GM19455 (cell line): ENCODE measurements around the gene PLPP6.

Source experiments
- ATAC-seq: cut with Tn5 transposase; IDR thresholded peaks from one replicate; pipeline ENCODE4 v1.9.1; 2021; ENCODE audit not compliant: unreplicated experiment

PLPP6 gene

GRCh38 chr9:4661611-4662010 is 483 bp upstream of the PLPP6 start:
- no peak for ATAC-seq

- no peak for ATAC-seq
Measured at GRCh38 chr9:4662989-4663792, 1.1 kb downstream of the PLPP6 start.

- ATAC-seq: no peak
Measured at GRCh38 chr9:4663956-4664355, 1.9 kb downstream of the PLPP6 start.

- ATAC-seq: no peak
Measured at GRCh38 chr9:4665357-4665756, 3.3 kb downstream of the PLPP6 start.

- no peak for ATAC-seq
Measured at GRCh38 chr9:4666042-4666699, 4.1 kb downstream of the PLPP6 start, which contains the start of gene SPATA6L. SPATA6L (minus strand) TSS chr9:4666480; CDS start chr9:4666250, 230 bp downstream.

GRCh38 chr9:4667681-4668080 is 5.6 kb downstream of the PLPP6 start:
- ATAC-seq: no peak

- no peak for ATAC-seq
Measured at GRCh38 chr9:4668604-4669003, 6.5 kb downstream of the PLPP6 start.

- ATAC-seq: no peak
Measured at GRCh38 chr9:4669890-4670289, 7.8 kb downstream of the PLPP6 start.

GRCh38 chr9:4670591-4670990 is 8.5 kb downstream of the PLPP6 start:
- ATAC-seq: no peak

- no peak for ATAC-seq
Measured at GRCh38 chr9:4671737-4672136, 9.6 kb downstream of the PLPP6 start.

- no peak for ATAC-seq
Measured at GRCh38 chr9:4674783-4675182, 12.7 kb downstream of the PLPP6 start.

GRCh38 chr9:4677392-4677791 is 15.3 kb downstream of the PLPP6 start:
- no peak for ATAC-seq

- ATAC-seq: peak; percentile 13
Measured at GRCh38 chr9:4678679-4679267, 16.7 kb downstream of the PLPP6 start.

GRCh38 chr9:4679268-4680172 is 17.4 kb downstream of the PLPP6 start, which contains the start of gene CDC37L1:
CDC37L1 (plus strand) TSS chr9:4679569; CDS start chr9:4679768, 199 bp downstream.
- ATAC-seq: peak; percentile 98

- no peak for ATAC-seq
Measured at GRCh38 chr9:4680173-4680525, 18.1 kb downstream of the PLPP6 start.

GRCh38 chr9:4680750-4681149 is 18.7 kb downstream of the PLPP6 start:
- ATAC-seq: no peak

- ATAC-seq: no peak
Measured at GRCh38 chr9:4684820-4685219, 22.7 kb downstream of the PLPP6 start.

GRCh38 chr9:4686112-4686511 is 24.0 kb downstream of the PLPP6 start:
- ATAC-seq: no peak

GRCh38 chr9:4686584-4686983 is 24.5 kb downstream of the PLPP6 start:
- ATAC-seq: no peak

- no peak for ATAC-seq
Measured at GRCh38 chr9:4689021-4689420, 26.9 kb downstream of the PLPP6 start.

- no peak for ATAC-seq
Measured at GRCh38 chr9:4689687-4690104, 27.6 kb downstream of the PLPP6 start.
